ENCODE results near the gene CSNK1D.

The CSNK1D gene

DNA sequence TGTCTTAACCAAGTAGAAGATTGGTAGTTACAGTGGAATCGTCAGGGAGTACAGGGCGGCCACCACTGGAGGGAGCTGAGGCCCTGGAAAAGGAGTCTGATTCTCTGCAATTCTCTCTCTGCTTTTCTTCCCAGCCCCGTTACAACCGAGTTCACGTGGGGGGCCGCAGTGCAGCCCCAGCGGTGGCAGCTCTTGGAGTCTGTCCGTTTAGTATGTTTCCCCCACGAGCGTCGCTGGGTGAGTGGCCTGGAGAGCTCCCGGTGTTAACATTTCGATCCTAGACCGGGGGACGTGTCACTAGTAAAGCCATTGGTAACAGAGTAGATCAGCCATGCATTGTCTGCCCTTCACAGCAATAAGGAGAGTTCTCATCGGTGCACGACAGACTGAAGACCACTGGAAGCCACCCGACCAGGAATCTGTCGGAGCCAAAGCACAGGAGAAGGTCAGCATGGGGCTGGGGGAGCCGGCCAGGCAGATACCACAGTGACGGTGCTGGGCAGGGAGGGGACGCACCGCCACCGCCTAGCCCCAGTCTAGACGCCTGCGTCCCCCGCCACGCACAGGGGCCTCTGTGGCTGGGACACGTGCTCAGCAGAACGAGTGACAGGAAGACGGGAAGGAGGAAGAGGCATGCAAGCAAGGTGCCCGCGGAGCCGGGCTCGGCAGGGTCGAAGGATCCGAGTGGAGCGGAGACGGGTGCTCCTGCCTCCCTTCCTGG lies 28.9 kb downstream of the CSNK1D start:
- peak; percentile 65 for DNase-seq
- in situ Hi-C loops (cut with MboI; ENCODE audit: low pct_unique_long_range_greater_than_20kb, low sequenced_read_pairs), result no loop called here

DNA sequence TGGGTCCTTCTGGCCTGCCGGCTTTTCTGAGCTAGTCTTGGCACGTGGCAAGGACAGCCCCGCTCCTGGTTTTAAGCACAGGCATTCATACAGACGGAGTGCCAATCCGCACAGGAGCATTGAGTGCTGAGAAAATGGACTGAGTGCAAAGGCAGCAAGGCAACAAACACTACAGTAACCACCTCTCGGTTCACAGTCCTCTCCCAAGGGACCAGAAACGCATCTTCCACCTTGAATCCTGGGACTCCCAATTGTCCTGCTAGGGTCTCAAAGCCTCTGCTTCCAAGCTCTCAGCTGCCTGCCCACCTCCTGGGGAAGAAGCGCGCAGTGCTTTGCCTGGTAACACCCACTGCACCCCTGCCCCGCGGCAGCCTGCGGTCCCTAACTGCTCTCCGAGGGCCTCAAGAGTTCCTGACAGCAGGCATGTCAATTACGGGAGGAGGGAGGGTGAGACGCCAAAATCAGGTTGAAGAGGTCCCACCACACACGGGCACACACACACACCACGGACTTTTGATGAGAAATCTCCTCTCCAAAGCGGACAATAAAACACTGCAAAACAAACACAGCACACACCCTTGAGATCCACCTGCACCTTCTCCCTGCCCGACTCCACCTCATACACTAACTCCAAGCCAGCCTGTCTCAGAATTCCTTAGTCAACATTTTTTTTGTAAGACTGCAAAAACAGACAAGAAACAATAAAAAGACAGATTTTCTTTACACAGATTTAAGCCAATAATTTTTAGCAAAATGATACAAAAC lies 29.7 kb downstream of the CSNK1D start:
- in situ Hi-C loops (cut with MboI; ENCODE audit: low pct_unique_long_range_greater_than_20kb, low sequenced_read_pairs), result no loop called here
- no peak for DNase-seq

DNA sequence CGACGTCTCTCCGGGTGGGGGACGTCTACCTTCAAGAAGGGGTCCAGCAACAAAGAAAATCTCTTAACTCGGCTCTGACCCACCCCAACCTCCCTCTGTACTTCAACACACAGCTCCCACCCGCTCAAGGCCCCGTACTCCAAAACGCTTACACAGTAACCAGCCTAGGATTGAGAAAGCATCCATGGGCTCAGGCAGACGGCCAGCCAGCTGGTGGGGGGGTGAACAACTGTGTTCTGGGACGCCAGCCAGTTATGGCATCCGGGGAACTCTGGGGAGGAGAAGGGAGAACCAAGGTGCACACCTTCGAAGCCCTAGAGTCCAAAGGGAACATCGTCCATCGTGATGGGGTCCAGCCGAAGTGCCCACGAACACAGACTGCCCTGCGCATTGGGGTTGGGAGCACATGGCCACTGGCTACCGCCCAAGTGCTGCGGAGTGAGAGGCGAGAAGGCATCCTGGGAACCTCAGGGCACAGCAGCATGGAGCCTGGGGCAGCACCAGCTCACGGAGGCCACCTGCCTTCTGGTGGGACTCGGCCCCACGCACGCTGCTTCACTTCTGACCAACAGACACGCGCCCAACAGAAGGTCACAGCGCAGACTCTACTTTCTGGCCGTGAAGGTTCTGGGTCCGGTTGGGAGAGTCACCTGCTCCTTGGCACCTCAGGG lies 30.4 kb downstream of the CSNK1D start:
- DNase-seq, result no peak
- in situ Hi-C loops (cut with MboI; ENCODE audit: low pct_unique_long_range_greater_than_20kb, low sequenced_read_pairs), result no loop called here

DNA sequence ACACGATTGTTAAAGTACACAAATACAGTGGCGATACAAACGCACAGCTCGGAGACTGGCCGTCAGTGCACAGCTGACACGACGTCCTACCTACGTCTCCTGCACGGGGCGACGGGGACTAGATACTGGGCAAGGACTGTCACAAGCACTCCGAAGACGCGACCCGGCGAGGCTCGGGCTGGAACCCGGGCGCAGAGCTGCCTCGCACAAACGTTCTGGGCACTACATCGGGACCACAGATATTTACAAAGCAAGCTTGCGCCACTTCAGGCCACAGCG lies 30.9 kb downstream of the CSNK1D start:
- in situ Hi-C loops (cut with MboI; ENCODE audit: low pct_unique_long_range_greater_than_20kb, low sequenced_read_pairs), result no loop called here

GRCh38 chr17:82241926-82242697 lies 31.4 kb downstream of the CSNK1D start:
- no peak for DNase-seq
- in situ Hi-C loops (cut with MboI; ENCODE audit: low pct_unique_long_range_greater_than_20kb, low sequenced_read_pairs), result no loop called here

More for the DNA sequence above, 30.9 kb downstream of the CSNK1D start:
- no peak for DNase-seq

- DNase-seq, result peak; percentile 54
- in situ Hi-C loops (cut with MboI; ENCODE audit: low pct_unique_long_range_greater_than_20kb, low sequenced_read_pairs), result no loop called here
These were observed 32.1 kb downstream of the CSNK1D start for GRCh38 chr17:82241183-82241925.

GRCh38 chr17:82240506-82241182 lies 32.9 kb downstream of the CSNK1D start:
- in situ Hi-C loops (cut with MboI; ENCODE audit: low pct_unique_long_range_greater_than_20kb, low sequenced_read_pairs), result no loop called here

GRCh38 chr17:82239926-82240505 lies 33.5 kb downstream of the CSNK1D start:
- in situ Hi-C loops (cut with MboI; ENCODE audit: low pct_unique_long_range_greater_than_20kb, low sequenced_read_pairs), result no loop called here
- DNase-seq, result no peak

More at GRCh38 chr17:82240506-82241182, 32.9 kb downstream of the CSNK1D start:
- DNase-seq, result no peak

GRCh38 chr17:82239401-82239925 lies 34.0 kb downstream of the CSNK1D start:
- DNase-seq, result no peak
- in situ Hi-C loops (cut with MboI; ENCODE audit: low pct_unique_long_range_greater_than_20kb, low sequenced_read_pairs), result no loop called here

DNA sequence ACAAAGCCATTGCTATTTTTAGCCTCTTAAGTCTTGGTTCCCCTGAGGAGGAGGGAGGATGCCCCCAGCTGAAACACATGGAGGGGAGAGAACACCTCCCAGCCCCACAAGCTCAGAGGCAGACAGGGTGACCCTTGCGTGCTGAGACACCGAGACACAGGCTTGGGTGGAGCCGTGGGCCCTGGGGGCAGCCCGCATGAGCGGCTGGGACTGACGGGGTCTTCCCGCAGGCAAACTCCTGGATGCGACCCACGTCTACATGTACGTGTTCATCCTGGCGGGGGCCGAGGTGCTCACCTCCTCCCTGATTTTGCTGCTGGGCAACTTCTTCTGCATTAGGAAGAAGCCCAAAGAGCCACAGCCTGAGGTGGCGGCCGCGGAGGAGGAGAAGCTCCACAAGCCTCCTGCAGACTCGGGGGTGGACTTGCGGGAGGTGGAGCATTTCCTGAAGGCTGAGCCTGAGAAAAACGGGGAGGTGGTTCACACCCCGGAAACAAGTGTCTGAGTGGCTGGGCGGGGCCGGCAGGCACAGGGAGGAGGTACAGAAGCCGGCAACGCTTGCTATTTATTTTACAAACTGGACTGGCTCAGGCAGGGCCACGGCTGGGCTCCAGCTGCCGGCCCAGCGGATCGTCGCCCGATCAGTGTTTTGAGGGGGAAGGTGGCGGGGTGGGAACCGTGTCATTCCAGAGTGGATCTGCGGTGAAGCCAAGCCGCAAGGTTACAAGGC lies 34.9 kb downstream of the CSNK1D start:
- in situ Hi-C loops (cut with MboI; ENCODE audit: low pct_unique_long_range_greater_than_20kb, low sequenced_read_pairs), result no loop called here
- peak; percentile 60 for DNase-seq

GRCh38 chr17:82237746-82238471 lies 35.6 kb downstream of the CSNK1D start:
- no peak for DNase-seq
- in situ Hi-C loops (cut with MboI; ENCODE audit: low pct_unique_long_range_greater_than_20kb, low sequenced_read_pairs), result no loop called here

DNA sequence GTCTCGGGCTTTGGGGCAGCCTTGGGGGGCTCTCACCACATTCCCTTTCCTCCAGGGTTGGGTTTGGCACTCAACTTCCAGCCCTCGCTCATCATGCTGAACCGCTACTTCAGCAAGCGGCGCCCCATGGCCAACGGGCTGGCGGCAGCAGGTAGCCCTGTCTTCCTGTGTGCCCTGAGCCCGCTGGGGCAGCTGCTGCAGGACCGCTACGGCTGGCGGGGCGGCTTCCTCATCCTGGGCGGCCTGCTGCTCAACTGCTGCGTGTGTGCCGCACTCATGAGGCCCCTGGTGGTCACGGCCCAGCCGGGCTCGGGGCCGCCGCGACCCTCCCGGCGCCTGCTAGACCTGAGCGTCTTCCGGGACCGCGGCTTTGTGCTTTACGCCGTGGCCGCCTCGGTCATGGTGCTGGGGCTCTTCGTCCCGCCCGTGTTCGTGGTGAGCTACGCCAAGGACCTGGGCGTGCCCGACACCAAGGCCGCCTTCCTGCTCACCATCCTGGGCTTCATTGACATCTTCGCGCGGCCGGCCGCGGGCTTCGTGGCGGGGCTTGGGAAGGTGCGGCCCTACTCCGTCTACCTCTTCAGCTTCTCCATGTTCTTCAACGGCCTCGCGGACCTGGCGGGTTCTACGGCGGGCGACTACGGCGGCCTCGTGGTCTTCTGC lies 36.3 kb downstream of the CSNK1D start:
- in situ Hi-C loops (cut with MboI; ENCODE audit: low pct_unique_long_range_greater_than_20kb, low sequenced_read_pairs), result no loop called here
- DNase-seq, result no peak

GRCh38 chr17:82236142-82236971 lies 37.1 kb downstream of the CSNK1D start:
- in situ Hi-C loops (cut with MboI; ENCODE audit: low pct_unique_long_range_greater_than_20kb, low sequenced_read_pairs), result no loop called here
- peak; percentile 72 for DNase-seq

DNA sequence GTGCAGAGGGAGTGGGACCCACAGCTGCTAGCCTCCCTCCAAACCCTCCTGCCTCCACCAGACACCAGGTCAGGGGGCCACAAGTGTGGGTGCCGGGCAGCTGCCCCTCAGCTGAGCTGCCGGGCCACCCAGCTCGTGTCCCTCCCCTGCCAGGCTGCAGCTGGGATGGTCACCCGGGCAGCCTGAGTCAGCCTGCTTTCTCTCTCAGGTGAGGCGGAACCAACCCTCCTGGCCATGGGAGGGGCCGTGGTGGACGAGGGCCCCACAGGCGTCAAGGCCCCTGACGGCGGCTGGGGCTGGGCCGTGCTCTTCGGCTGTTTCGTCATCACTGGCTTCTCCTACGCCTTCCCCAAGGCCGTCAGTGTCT lies 37.7 kb downstream of the CSNK1D start:
- in situ Hi-C loops (cut with MboI; ENCODE audit: low pct_unique_long_range_greater_than_20kb, low sequenced_read_pairs), result no loop called here
- DNase-seq, result no peak

DNA sequence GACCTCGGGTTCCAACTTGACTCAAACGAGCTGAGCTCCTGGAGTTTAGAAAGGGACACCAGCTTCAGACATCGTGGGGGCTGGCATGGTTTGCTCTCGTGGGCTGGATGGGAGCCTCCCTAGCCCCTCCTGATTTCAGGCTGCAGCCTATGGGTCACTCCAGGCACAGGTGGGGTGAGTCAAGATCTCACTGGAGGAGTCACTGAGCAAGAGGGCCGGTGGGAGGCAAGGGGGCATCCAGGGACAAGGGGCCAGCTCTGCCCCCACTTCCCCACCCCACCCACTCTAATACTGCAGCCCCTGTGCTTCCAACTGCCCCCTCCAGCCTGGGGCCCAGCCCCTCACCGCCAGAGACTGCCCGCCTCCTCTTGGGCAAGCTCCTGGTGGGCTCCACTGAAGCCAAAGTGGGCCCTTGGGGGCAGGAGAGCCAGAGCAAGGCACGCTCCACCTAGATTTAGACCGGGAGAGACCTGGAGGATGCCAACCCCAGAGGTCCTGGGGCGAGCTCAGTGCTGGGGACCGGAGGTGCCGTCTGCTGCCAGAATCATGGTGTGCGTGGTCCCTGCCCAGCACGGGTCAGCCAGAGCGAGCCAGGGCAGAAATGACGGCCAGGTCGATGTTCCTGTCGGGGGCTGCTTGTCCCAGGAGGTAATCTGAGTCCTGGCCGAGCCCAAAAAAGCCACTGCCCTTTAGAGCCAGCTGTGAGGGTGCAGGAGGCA lies 38.3 kb downstream of the CSNK1D start:
- in situ Hi-C loops (cut with MboI; ENCODE audit: low pct_unique_long_range_greater_than_20kb, low sequenced_read_pairs), result no loop called here

More for the DNA sequence above, 38.3 kb downstream of the CSNK1D start:
- no peak for DNase-seq
